ENCODE results near the gene MTF1. TPM values are rescaled to one million over a fixed set of nuclear protein-coding genes. Genes with fewer than 3 reads are reported as not detected.
"Not testable (repeated sequence)": the region's sequence is repeated elsewhere in the genome, so short reads cannot be mapped to it uniquely, and the experiment has no call there.

MTF1 gene
- total RNA-seq = 1 to 10 TPM; 6.1 to 9.0 (median 7.8) TPM

DNA sequence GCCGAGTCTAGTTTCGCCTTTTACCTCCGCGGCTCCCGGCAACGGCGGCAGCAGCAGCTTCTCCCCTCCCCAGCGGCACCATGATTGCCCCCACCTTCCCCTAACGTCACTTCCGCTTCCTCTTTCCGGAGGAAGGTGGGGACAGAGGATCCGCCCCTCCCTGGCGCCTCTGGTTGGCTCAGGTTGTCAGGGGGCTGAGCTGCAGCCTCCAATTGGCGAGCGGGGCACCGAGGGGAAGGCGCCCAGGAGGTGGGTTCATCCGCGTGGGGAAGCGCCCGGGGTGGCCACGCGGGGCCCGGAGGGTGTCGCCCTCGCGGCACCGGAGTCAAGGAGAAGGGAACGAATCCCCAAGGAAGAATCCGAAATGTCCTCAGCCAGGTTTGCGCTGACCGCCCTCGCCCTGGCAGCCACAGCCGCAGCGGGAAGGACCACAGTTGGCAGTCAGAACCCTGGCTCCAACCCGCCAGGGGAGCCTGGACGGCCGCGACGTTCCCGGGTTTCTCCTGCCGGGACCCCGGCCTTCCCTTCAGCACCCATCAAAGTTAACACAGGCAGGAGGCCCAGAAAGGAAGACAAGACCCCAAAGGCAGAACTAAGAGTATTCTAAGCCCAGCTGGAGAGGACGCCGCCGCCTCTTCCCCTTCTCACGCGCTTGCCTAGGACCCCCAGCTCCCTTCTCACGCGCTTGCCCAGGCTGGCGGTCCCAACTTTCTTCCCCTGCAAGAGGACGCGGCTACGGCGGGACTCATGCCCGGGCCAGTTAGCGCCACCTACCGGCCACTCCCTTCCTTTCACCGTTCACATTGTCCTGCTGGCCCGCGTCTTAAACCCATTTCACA lies at the start of gene MTF1:
Gene MTF1 (minus strand): TSS at position 86 of the 839 bp plus-strand sequence. CDS start 1,934 bp downstream, outside the sequence.
- peak; percentile 93 to 95 for DNase-seq (ENCODE audit: low spot score in 2 of 2)
- Histone ChIP-seq H3K27me3 (no peaks in the 10 kb centered on the region), H3K4me1 (peaks cover 0 to 50% (median 18%) of the 10 kb centered on the region in 4 donors), H3K27ac (peak within 1 kb of the TSS; percentile 82 to 98 (median 92)), H3K9me3 (no peaks in the 10 kb centered on the region), H3K36me3 (peaks cover 0 to 63% (median 4%) of the 10 kb centered on the region in 3 donors), H3K4me3 (peak within 1 kb of the TSS; percentile 75 to 100 (median 90))
- TF ChIP-seq POLR2A (IDR thresholded peaks at IDR 0.05) = peak; percentile 34 to 75
- TF ChIP-seq, protein P1, sequence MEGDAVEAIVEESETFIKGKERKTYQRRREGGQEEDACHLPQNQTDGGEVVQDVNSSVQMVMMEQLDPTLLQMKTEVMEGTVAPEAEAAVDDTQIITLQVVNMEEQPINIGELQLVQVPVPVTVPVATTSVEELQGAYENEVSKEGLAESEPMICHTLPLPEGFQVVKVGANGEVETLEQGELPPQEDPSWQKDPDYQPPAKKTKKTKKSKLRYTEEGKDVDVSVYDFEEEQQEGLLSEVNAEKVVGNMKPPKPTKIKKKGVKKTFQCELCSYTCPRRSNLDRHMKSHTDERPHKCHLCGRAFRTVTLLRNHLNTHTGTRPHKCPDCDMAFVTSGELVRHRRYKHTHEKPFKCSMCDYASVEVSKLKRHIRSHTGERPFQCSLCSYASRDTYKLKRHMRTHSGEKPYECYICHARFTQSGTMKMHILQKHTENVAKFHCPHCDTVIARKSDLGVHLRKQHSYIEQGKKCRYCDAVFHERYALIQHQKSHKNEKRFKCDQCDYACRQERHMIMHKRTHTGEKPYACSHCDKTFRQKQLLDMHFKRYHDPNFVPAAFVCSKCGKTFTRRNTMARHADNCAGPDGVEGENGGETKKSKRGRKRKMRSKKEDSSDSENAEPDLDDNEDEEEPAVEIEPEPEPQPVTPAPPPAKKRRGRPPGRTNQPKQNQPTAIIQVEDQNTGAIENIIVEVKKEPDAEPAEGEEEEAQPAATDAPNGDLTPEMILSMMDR (IDR thresholded peaks at IDR 0.05) = peak; percentile 90 to 92 (median 91)
- TF ChIP-seq EP300 (IDR thresholded peaks at IDR 0.05) = peak; percentile 77 to 89
- 0% methylated on average over 49 to 51 of the region's 61 CpGs for WGBS, 2 donors

DNA sequence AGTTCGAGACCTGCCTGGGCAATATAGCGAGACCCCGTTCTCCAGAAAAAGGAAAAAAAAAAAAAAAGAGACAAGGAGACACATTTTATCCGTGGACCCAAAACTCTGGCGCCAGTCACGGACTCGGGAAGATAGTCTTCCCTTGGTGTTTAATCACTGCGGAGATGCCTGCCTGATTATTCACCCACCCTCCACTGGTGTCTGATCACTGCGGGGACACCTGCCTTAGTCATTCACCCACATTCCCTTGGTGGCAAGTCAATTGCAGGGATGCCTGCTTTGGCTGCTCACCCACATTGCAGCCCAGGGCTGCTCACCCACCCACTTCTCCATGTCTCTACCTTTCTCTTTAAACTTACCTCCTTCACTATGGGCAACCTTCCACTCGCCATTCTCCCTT lies 49.1 kb upstream of the MTF1 start:
- not testable (repeated sequence) for H3K4me1 ChIP-seq; H3K9me3 ChIP-seq; H3K4me3 ChIP-seq; DNase-seq (ENCODE audit: low spot score in 2 of 2); H3K27me3 ChIP-seq; H3K27ac ChIP-seq
- peaks cover 0 to 59% (median 0%) of the 10 kb centered on the region in 3 donors for H3K36me3 ChIP-seq
- WGBS, 2 donors = 93 to 97% methylated on average over 10 of the region's 10 CpGs

DNA sequence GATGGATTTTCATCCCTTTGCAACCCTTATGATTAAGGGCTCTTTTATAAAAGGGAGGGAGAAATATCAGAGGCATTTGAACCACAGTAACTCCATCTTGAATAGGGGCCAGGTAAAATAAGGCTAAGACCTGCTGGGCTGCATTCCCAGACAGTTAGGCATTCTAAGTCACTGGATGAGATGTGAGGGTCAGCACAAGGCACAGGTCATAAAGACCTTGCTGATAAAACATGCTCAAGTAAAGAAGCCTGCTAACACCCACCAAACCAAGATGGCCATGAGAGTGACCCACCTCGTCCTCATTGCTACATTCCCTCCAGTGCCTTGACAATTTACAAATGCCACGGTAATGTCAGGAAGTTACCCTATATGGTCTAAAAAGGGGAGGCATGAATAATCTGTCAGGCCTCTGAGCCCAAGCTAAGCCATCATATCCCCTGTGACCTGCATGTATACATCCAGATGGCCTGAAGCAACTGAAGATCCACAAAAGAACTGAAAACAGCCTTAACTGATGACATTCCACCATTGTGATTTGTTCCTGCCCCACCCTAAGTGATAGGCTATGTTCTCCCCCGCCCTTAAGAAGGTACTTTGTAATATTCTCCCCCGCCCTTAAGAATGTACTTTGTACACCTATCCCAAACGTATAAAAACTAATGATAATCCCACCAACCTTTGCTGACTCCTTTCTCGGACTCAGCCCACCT lies 48.2 kb upstream of the MTF1 start:
- 93% methylated on average over 6 of the region's 6 CpGs for WGBS, 2 donors
- H3K4me3 ChIP-seq; H3K27me3 ChIP-seq; H3K9me3 ChIP-seq; DNase-seq (ENCODE audit: low spot score in 2 of 2); H3K4me1 ChIP-seq; H3K27ac ChIP-seq: not testable (repeated sequence)
- peaks cover 0 to 57% (median 0%) of the 10 kb centered on the region in 3 donors for H3K36me3 ChIP-seq

DNA sequence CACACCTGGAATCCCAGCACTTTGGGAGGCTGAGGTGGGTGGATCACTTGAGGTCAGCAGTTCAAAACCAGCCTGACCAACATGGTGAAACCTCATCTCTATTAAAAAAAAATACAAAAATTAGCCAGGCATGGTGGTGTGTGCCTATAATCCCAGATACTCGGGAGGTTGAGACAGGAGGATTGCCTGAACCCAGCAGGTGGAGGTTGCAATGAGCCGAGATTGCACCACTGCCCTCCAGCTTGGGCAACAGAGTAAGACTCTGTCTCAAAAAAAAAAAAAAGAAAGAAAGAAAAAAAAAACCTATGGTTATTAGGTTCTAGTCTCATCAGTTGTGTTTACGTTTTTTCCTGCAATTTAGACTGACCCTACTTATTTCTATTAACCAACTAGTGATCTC lies 47.2 kb upstream of the MTF1 start:
- peaks cover 0 to 48% (median 0%) of the 10 kb centered on the region in 3 donors for H3K36me3 ChIP-seq
- not testable (repeated sequence) for DNase-seq (ENCODE audit: low spot score in 2 of 2); H3K4me1 ChIP-seq; H3K27ac ChIP-seq; H3K27me3 ChIP-seq; H3K9me3 ChIP-seq; H3K4me3 ChIP-seq
- 91 to 92% methylated on average over 3 of the region's 3 CpGs for WGBS, 2 donors

DNA sequence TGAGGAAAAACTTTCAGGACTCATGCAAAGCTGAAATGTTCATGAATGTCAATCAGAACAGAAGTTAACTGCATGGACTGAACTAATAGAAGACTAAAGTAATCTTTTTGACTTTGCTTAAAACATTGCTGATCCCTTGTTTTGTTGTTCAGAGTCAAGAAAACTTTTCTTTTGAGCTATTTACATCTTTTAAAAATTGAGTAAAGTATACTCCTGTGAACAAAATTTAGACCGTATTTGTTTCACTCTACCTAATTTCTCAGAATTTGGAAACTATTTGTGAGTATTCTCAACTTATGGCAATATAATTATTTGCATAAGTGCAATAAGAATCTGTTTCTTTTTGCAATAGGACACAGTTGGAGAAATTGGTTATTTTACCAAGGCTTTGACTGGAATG lies 46.3 kb upstream of the MTF1 start:
- peaks cover 0 to 50% (median 0%) of the 10 kb centered on the region in 3 donors for H3K36me3 ChIP-seq
- peaks cover 0 to 8% (median 0%) of the 10 kb centered on the region in 4 donors for H3K9me3 ChIP-seq
- H3K4me1 ChIP-seq = peaks cover 0 to 6% (median 0%) of the 10 kb centered on the region in 4 donors
- TF ChIP-seq POLR2A (IDR thresholded peaks at IDR 0.05) = no peak
- TF ChIP-seq EP300 (IDR thresholded peaks at IDR 0.05) = no peak
- TF ChIP-seq, protein P1 (IDR thresholded peaks at IDR 0.05) = no peak
- no peak overlapping the region for H3K4me3 ChIP-seq
- H3K27ac ChIP-seq = no peak overlapping the region
- no peak for DNase-seq (ENCODE audit: low spot score in 2 of 2)
- WGBS, 2 donors = 87 to 89% methylated on average over 1 of the region's 1 CpG
- no peaks in the 10 kb centered on the region for H3K27me3 ChIP-seq

DNA sequence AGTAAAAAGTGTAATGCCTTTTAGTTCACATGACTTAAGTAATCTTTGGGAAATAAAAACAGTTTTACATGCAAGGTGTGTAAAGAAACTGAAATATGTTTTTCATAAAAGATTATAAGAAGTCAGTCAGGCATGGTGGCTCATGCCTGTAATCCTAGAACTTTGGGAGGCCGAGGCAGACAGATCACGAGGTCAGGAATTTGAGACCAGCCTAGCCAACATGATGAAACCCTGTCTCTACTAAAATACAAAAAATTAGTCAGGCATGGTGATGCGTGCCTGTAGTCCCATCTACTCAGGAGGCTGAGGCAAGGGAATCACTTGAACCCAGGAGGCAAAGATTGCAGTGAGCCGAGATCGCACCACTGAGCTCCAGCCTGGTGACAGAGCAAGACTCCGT lies 44.5 kb upstream of the MTF1 start:
- not testable (repeated sequence) for DNase-seq (ENCODE audit: low spot score in 2 of 2); H3K4me1 ChIP-seq; H3K27ac ChIP-seq; H3K9me3 ChIP-seq; H3K4me3 ChIP-seq; H3K27me3 ChIP-seq
- WGBS, 2 donors = 89 to 96% methylated on average over 6 of the region's 6 CpGs
- peaks cover 0 to 42% (median 0%) of the 10 kb centered on the region in 3 donors for H3K36me3 ChIP-seq

DNA sequence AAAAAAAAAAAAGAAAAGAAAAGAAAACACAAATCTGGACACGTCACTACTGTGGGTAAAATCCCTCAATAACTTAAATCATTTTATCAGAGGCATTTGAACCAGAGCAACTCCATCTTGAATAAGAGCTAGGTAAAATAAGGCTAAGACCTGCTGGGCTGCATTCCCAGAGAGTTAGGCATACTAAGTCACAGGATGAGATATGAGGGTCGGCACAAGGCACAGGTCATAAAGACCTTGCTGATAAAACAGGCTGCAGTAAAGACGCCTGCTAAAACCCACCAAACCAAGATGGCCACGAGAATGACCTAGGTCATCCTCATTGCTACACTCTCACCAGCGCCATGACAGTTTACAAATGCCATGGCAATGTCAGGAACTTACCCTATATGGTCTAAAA lies 43.6 kb upstream of the MTF1 start:
- WGBS, 2 donors = 82 to 85% methylated on average over 5 of the region's 5 CpGs
- DNase-seq (ENCODE audit: low spot score in 2 of 2) = no peak
- Histone ChIP-seq H3K9me3 (peaks cover 0 to 8% (median 0%) of the 10 kb centered on the region in 4 donors), H3K4me1 (peaks cover 0 to 6% (median 0%) of the 10 kb centered on the region in 4 donors), H3K4me3 (no peak overlapping the region), H3K27ac (no peak overlapping the region), H3K36me3 (peaks cover 0 to 40% (median 0%) of the 10 kb centered on the region in 3 donors), H3K27me3 (no peaks in the 10 kb centered on the region)
- TF ChIP-seq POLR2A (IDR thresholded peaks at IDR 0.05) (no peak), EP300 (IDR thresholded peaks at IDR 0.05) (no peak)
- TF ChIP-seq, protein P1 (IDR thresholded peaks at IDR 0.05) = no peak

All from tibial nerve (tissue), 4 donors.